Endodermal cell (in vitro differentiated cells): ENCODE data around the gene IAH1. TPM values are rescaled to one million over a fixed set of nuclear protein-coding genes. Genes with fewer than 3 reads are reported as not detected.

Experiments
- DNase-seq: peaks from one replicate; pipeline ENCODE4 v3.0.0-alpha.2; 2017
- H3K27ac ChIP-seq: 2 replicates; pipeline ENCODE4 v1.5.1; 2013; ENCODE audit warnings: mild to moderate bottlenecking, low read depth, low read length, moderate library complexity
- H3K27me3 ChIP-seq: 2 replicates; pipeline ENCODE4 v1.6.1; 2013; ENCODE audit warnings: mild to moderate bottlenecking, low read length, moderate library complexity; ENCODE audit not compliant: insufficient read depth, control insufficient read depth, poor library complexity, severe bottlenecking
- H3K36me3 ChIP-seq: 2 replicates; pipeline ENCODE4 v1.7.0; 2013; ENCODE audit warnings: mild to moderate bottlenecking, low read length, moderate library complexity; ENCODE audit not compliant: control insufficient read depth, insufficient read depth
- H3K4me1 ChIP-seq: one replicate; pipeline ENCODE4 v1.7.0; 2013; ENCODE audit warnings: low read length; ENCODE audit not compliant: control insufficient read depth, insufficient read depth
- H3K4me3 ChIP-seq: 2 replicates; pipeline ENCODE4 v1.5.1; 2013; ENCODE audit warnings: mild to moderate bottlenecking, low read length, moderate library complexity
- H3K9ac ChIP-seq: 2 replicates; pipeline ENCODE4 v1.6.1; 2013; ENCODE audit warnings: mild to moderate bottlenecking, low read length, moderate library complexity; ENCODE audit not compliant: poor library complexity, severe bottlenecking; ENCODE audit errors: extremely low read depth
- H3K9me3 ChIP-seq: 2 replicates; pipeline ENCODE4 v1.6.1; 2013; ENCODE audit warnings: mild to moderate bottlenecking, low read length, moderate library complexity; ENCODE audit not compliant: control insufficient read depth
- H3K27ac Mint-ChIP-seq: 2 replicates; pipeline ENCODE4 v1.8.0; 2020; ENCODE audit warnings: mixed read lengths
- H3K27me3 Mint-ChIP-seq: 2 replicates; pipeline ENCODE4 v1.8.0; 2021; ENCODE audit warnings: mild to moderate bottlenecking, mixed read lengths; ENCODE audit not compliant: insufficient read depth
- H3K36me3 Mint-ChIP-seq: 2 replicates; pipeline ENCODE4 v1.8.0; 2020; ENCODE audit warnings: low read depth, mixed read lengths
- H3K4me1 Mint-ChIP-seq: 2 replicates; pipeline ENCODE4 v1.8.0; 2020; ENCODE audit warnings: mixed read lengths
- H3K4me3 Mint-ChIP-seq: 2 replicates; pipeline ENCODE4 v1.8.0; 2020; ENCODE audit warnings: mild to moderate bottlenecking, moderate library complexity, mixed read lengths
- H3K9me3 Mint-ChIP-seq: 2 replicates; pipeline ENCODE4 v1.8.0; 2020; ENCODE audit warnings: mild to moderate bottlenecking, mixed read lengths
- WGBS, 2 experiments: methylation state at CpG; one replicate each; pipeline versions ENCODE4 v1.1.5 to v1.1.7; 2013; ENCODE audit warnings: missing lambda C conversion rate in 2 of 2, mixed read lengths in 1 of 2; ENCODE audit not compliant: insufficient coverage in 1 of 2, insufficient read length in 1 of 2; 5-methylcytosine and 5-hydroxymethylcytosine counted together
- total RNA-seq, 2 donors: library from RNA; stranded (reverse); fragmentation: NEBNext Ultra II Directional in 1 of 2; extraction: Animal tissue kit (Norgen Biotek cat#: 25700) in 1 of 2; gene quantifications; 2 replicates in 1 of 2; 3 replicates in 1 of 2; pipeline ENCODE4 v1.2.1, GENCODE V29; 2021
- TF ChIP-seq, protein P1 (sequence below): fragments of 200-600 bp; sonication (generic); conservative IDR thresholded peaks from 2 replicates; pipeline ENCODE4 v1.5.0; 2021; ENCODE audit warnings: antibody characterized with exemption, mild to moderate bottlenecking

Gene IAH1
- total RNA-seq, 2 donors from 2014 or later = 33.6 to 50.6 TPM

DNA sequence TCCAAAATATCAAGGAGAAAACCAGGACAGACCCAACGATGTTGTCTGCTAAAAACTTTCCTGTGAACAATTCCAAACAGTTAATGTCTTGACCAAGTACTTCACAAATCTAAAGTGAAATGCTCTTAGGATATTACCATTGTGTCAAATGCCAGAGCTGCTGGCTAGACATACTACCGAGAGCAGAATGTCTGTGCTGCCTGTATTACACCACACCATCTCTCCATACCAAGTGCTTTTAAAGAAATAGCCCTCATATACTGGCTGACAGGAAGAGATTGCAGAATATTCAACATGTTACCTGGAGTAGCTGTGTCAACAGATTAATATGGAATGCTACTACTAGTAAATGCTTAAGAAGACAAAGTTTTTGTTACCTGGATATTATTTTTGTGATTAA lies 18.6 kb downstream of the IAH1 start:
- H3K4me3 Mint-ChIP-seq = no peak overlapping the region
- TF ChIP-seq, protein P1, sequence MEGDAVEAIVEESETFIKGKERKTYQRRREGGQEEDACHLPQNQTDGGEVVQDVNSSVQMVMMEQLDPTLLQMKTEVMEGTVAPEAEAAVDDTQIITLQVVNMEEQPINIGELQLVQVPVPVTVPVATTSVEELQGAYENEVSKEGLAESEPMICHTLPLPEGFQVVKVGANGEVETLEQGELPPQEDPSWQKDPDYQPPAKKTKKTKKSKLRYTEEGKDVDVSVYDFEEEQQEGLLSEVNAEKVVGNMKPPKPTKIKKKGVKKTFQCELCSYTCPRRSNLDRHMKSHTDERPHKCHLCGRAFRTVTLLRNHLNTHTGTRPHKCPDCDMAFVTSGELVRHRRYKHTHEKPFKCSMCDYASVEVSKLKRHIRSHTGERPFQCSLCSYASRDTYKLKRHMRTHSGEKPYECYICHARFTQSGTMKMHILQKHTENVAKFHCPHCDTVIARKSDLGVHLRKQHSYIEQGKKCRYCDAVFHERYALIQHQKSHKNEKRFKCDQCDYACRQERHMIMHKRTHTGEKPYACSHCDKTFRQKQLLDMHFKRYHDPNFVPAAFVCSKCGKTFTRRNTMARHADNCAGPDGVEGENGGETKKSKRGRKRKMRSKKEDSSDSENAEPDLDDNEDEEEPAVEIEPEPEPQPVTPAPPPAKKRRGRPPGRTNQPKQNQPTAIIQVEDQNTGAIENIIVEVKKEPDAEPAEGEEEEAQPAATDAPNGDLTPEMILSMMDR = no peak
- Histone ChIP-seq H3K4me1 (no peaks in the 10 kb centered on the region), H3K4me3 (no peak overlapping the region), H3K36me3 (peaks cover 87% of the 10 kb centered on the region), H3K27ac (no peak overlapping the region), H3K9ac (no peak overlapping the region), H3K27me3 (no peaks in the 10 kb centered on the region), H3K9me3 (no peaks in the 10 kb centered on the region)
- 93 to 100% methylated on average over 1 to 2 of the region's 2 CpGs for WGBS, 2 experiments
- no peak overlapping the region for H3K27ac Mint-ChIP-seq
- H3K36me3 Mint-ChIP-seq = peaks cover 84% of the 10 kb centered on the region
- no peaks in the 10 kb centered on the region for H3K9me3 Mint-ChIP-seq
- DNase-seq = no peak
- no peaks in the 10 kb centered on the region for H3K27me3 Mint-ChIP-seq
- H3K4me1 Mint-ChIP-seq = no peaks in the 10 kb centered on the region

DNA sequence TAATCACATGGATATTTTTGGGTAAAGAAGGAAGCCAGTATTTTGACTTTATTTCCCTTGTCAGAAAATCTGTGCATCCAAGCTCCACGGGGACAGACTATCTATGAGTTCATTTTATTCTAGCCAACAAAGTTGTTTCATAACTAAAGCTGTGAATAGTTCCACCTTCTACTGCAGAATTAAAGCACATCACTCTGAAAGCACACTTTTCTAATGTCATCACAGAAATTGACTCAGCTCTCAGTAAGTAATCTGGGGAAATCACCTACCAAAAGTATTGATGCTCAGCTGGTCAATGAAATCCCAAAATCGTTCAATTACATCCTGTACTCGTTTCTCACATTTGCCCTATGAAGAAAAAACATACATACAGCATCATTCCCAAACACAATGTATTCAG lies 19.1 kb downstream of the IAH1 start:
- Histone ChIP-seq H3K4me3 (no peak overlapping the region), H3K9me3 (no peaks in the 10 kb centered on the region), H3K27ac (no peak overlapping the region), H3K4me1 (no peaks in the 10 kb centered on the region), H3K27me3 (no peaks in the 10 kb centered on the region), H3K36me3 (peaks cover 87% of the 10 kb centered on the region), H3K9ac (no peak overlapping the region)
- no peaks in the 10 kb centered on the region for H3K9me3 Mint-ChIP-seq
- no peak for DNase-seq
- WGBS, 2 experiments = 88% methylated on average over 3 of the region's 3 CpGs
- H3K4me3 Mint-ChIP-seq = no peak overlapping the region
- TF ChIP-seq, protein P1 = no peak
- no peaks in the 10 kb centered on the region for H3K4me1 Mint-ChIP-seq
- H3K27me3 Mint-ChIP-seq = no peaks in the 10 kb centered on the region
- H3K27ac Mint-ChIP-seq = no peak overlapping the region
- H3K36me3 Mint-ChIP-seq = peaks cover 82% of the 10 kb centered on the region

DNA sequence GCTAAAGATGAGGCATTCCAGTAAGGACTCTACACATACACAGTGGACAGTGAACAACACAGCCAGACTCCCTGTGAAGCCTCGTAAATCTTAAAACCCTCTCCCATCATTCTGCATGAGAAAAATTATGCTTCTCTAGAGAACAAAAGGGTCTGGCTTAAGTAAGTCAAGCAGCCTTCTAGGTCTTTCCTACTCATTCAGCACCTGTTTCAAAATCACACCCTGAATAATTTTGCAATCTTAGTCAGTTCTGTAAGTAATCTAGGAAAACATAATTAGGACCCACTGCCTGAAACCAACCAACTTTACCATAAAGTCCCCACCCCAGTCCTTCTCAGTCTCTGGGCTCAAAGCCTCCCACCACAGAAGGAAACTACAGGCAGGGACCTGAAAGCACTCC lies 19.7 kb downstream of the IAH1 start:
- TF ChIP-seq, protein P1 = no peak
- no peaks in the 10 kb centered on the region for H3K4me1 ChIP-seq
- no peak overlapping the region for H3K9ac ChIP-seq
- H3K27ac ChIP-seq = no peak overlapping the region
- H3K9me3 ChIP-seq = no peaks in the 10 kb centered on the region
- H3K4me3 Mint-ChIP-seq = no peak overlapping the region
- H3K4me3 ChIP-seq = no peak overlapping the region
- H3K9me3 Mint-ChIP-seq = no peaks in the 10 kb centered on the region
- no peak for DNase-seq
- peaks cover 76% of the 10 kb centered on the region for H3K36me3 Mint-ChIP-seq
- no peaks in the 10 kb centered on the region for H3K4me1 Mint-ChIP-seq
- H3K27me3 Mint-ChIP-seq = no peaks in the 10 kb centered on the region
- 100% methylated on average over 1 of the region's 1 CpG; no CpG with 5 or more reads in 1 of the 2 experiments for WGBS, 2 experiments
- H3K27ac Mint-ChIP-seq = no peak overlapping the region
- H3K36me3 ChIP-seq = peaks cover 87% of the 10 kb centered on the region
- H3K27me3 ChIP-seq = no peaks in the 10 kb centered on the region
